GM18907 (cell line): Measurements from ENCODE around the gene FDCSP.
"Not testable (repeated sequence)": the region's sequence is repeated elsewhere in the genome, so short reads cannot be mapped to it uniquely, and the experiment has no call there.

Experiments
- ATAC-seq: cut with Tn5 transposase; IDR thresholded peaks from one replicate; pipeline ENCODE4 v1.9.1; 2021; ENCODE audit warnings: mild to moderate bottlenecking, moderate library complexity; ENCODE audit not compliant: unreplicated experiment

Gene FDCSP

DNA sequence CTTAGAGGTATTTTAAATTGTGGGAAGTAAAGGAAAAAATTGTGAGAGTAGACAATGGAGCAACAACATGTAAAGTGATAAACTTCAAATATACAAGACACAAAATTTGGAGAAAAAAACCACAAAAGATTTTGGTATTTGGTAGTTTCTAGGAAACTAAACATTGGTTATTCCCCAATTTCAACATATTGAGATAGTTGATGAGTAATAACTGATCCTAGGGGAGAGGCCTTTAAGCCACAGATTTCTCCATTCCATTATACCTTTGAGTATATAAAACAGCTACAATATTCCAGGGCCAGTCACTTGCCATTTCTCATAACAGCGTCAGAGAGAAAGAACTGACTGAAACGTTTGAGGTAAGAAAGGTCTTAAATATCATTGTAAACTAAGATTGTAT, at the start of gene FDCSP:
Gene FDCSP (plus strand): TSS at position 301 of the 400 bp plus-strand sequence. CDS start 5,071 bp downstream, outside the sequence.
- no peak for ATAC-seq

DNA sequence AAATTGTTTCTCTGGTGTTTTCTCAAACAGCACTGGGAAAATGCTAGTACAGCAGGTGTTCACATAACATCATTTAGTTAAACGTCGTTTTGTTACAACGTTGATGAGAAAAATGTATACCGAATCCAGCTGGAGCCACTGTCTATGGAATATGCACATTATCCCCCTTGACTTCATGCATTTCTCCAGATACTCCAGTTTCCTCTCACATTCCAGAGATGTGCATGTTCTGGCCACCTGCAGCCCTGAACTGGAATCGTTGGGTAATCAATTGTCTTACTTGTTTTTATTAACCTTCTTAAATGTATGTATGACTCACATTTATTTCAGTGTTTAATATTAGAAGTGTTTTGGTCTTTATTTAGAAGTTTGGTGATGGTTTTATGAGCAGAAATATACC, 48.8 kb upstream of the FDCSP start:
- ATAC-seq, result no peak

DNA sequence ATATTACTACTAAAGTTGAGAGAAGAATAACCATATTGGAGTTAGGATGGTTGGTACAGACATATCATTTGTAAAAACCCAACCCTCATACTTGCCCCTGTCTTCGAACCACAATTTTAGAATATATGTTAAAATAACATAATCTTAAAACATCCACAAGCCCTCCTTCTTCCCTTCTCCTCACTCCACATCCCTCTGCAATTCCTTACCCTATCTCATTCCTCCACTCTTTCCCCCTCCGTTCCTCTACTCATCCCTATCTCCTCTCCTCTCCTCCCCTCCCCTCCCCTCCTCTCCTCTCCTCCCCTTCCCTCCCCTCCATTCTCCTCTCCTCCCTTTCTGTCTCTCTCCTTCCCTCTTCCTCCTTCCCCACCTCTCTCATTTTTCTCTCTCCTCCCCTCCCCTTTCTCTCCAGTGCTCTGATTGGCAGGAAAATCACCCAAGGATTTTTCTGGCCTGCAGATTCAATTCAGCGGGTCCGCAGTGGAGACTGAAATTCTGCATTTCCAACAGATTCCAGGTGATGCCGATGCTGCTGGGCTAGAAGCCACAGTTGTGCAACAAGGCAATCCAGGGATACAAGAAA, 47.8 kb upstream of the FDCSP start:
- ATAC-seq, result no peak

DNA sequence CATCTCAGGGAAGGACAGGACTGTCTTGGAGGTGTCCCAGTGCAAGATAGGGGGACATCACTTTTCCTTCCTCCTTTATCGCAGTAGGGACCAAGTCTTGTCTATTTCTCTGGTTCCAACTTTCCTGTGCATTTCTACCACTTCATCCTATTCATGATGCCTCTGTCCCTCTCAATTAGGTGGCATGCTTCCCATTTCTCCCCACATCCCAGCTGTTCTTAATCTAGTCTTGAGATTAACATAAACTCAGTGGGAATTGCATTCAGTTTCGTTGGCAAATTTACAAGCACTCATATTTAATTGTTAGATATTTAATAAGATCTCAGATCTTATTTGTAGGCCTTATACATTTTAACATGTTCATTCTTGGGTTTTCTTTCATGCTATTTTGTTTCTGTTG, 46.1 kb upstream of the FDCSP start:
- no peak for ATAC-seq

DNA sequence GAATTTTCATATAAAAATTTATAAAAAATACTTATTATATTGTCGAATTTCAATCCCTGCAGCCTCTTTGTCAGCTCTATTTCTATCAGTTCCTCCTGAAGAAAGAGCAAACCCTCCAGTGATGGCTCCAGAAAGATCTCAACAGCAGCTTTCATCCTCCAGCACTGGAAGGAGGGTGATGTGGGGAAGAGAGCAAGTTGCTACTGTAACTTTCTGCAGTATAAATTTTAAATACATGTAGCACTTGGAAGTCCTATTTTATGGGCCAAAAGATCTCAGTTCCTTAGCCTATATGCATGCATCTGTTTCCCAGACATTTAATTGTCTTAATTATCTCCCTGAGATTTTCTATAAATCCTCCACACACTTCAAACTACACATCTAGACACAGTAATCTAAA, 44.1 kb upstream of the FDCSP start:
- no peak for ATAC-seq

DNA sequence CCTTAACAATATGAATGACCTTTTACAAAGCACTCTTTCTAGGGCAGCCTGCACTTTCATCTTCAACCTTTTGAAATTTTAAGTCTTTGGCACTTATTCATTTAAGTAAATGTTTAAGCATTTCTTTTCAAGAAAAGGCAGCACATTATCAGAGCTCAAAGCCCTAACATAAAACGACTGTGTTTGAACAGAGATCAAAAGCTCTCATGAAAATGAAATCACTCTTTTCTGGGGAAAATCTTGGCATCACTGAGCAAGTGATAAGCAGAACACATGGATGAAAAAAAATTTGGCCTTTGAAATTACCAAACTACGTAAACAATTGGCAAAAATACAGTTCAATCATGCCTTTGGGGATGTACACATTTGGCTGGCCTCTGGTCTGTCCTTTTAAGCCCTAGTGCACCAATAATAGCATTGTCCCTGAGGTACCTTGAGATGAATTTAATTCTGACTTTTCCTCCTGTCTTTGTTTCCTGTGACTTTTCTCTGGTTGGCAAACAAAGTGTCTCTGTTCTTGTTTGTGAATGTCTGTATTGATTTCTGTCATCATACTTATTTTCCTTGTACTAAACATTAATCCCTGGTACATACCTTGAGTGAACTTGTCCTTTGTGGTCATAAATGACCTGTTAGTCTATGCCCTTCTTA, 43.3 kb upstream of the FDCSP start:
- ATAC-seq, result no peak

DNA sequence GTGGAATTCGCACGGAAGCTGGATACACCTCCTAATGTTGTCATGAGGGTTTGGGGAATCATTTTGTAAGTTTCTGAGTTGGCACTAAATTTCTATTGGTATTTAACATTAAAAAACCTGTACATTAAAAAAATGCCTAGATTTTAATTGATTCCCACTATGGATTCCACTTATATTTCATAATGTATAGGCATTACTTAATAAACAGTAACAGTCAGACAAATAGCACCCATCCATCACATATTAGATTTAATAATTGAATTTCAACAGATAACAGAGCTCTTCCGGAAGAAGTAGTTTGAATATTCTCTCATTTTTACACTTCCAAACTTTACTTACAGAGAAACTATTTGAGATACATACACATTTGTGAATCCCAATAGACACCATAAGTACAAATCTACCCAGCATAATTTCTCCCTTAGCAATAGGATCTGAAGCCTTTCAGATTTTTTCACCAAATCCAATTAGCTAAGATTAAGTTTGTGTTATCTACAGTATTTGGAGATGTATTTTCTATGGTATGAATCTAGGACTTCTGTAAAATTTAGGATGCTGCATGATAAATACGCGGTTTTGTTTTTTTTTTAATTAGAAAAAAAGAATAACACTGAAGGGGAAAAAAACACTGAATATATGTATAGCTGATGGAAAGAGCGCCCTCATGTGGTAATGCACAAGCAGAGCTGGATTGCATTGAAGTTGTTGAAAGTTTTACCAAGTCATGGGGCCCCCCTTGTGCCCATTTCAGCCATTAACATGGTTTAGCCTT, 42.6 kb upstream of the FDCSP start:
- peak; percentile 92 for ATAC-seq

DNA sequence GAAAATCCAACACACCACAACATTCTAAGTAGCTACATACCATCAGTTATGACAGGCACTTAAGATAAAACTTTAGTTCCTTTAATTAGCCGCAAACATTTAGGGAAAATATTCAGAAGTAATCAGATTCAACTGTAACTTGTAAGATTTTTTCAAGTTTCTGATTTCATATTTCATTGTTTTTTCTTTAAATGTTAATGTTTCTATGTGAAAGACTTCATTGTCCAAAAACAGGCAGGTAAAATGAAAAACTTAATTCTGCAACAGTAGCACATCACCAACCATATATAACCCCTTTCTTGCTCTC, 42.0 kb upstream of the FDCSP start:
- ATAC-seq, result no peak

DNA sequence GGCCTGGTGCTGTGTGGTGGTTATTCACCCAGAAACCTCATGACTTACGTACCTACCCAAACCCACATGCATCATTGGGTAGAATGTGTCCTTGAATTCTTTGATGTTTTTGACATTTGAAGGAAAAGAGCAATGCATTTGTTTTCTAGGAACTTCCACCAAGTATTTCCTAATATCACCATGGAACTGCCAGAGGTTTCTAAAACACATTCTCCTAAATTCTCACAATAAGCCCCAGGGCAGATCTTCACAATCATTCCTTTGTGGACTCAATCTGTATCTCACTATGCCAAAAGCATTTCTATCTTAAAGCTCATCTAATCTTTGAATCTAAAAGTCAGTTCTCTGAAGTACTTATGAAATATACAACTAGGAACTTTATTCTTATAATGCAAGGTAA, 38.7 kb upstream of the FDCSP start:
- ATAC-seq, result no peak

DNA sequence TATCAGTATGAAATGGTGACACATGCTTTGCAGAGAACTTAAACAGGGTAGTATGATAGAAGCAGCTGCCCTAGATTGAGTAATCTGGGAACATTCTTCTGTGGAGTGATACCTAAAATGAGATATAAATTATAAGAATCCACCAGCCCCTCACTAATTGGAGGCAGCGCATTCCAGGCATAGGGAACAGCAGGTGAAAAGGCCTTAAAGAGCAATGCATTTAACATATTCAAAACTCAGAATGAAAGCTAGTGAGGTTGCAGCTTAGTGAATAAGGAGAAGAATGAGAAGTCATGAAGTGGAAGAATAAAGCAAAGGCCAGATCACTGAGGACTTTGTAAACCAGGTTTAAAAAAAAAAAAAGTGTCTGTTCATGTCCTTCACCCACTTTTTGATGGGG, 35.3 kb upstream of the FDCSP start:
- ATAC-seq, result no peak

DNA sequence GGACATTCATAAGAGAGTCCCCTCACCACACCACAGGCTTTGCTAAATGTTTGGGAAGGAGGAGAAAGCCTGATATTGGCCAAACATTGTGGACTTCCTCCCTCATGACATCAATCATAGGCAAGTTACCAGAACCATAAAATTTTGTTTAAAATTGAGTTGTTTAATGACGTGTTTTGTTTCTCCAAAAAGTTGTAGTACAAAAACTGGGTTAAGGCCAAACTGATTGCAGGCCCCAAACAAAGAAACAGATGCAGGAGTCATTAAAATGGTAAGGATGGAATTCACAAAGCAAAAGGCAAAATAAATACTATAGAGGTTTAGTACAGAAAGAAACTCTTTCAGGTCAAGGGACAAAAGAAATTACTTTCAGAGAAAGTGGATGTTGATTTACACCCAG, 34.3 kb upstream of the FDCSP start:
- ATAC-seq, result no peak

DNA sequence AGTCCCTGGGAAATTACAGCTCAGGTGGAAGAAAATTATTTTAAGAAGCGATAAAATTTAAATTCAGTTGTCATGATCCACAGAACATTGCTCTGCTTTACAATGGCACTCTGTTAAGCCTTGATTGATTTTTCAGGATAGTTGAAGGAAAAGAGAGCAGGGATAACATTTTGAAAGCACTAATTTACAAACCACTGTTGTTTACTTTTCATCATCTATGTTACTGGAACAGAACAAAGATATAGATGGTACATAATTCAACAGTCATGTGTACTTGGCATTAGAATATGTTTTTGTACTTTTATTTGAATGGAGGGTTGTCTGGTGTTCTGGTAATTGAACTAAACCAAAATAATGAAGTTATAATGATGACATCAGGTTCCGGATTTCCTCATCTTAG, 33.0 kb upstream of the FDCSP start:
- ATAC-seq, result no peak

DNA sequence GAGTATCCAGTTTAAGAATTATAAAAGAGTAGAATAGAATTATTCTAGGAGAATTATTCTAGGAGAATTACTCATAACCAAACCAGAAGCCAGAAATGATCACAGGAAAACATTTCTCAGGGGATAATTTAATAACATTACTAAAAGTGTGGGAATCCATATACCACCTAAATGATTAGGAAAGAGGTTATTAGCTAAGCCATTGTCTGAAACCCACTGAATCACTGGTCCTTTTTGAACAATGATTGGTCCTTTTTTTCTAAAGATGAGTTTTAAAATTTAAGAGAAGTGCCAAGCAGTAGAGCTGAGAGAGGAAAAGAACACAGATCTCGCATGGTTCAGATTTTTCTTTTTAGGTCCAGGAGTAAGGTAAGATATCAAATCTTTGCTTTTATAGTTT, 30.5 kb upstream of the FDCSP start, which contains the start of gene ODAM:
Gene ODAM (plus strand): TSS at position 301 of the 400 bp plus-strand sequence. CDS start 819 bp downstream, outside the sequence.
- ATAC-seq, result no peak

DNA sequence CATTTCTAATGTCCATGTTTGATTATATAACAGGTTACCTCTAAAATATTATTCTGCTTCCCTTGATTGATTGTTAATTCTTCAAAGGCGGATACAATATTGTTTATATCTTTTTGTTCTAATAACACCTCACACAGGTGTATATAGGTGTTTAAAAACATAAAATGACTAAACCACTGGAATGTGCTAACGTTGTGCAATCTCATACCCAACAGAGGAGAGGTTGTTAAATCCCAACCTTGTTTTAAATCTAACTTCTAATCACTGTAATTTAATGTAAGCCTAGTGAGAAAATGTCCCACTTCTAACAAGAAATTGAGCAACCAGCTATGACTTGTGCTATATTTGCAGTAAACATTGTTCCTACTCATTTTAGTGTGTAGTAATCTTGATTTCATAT, 29.1 kb upstream of the FDCSP start:
- no peak for ATAC-seq

DNA sequence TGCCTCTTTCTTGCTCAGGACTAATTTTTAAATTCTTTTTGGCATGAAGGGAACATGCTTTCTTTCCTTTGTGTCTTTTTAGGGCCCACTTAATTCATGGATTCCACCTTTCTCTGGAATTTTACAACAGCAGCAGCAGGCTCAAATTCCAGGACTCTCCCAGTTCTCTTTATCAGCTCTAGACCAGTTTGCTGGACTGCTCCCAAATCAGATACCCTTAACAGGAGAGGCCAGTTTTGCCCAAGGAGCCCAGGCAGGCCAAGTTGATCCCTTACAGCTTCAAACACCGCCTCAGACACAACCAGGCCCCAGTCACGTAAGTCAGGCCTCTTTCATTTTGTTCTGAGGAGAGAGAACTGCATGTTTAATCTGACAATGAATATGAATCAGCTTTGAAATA, 28.1 kb upstream of the FDCSP start:
- no peak for ATAC-seq

DNA sequence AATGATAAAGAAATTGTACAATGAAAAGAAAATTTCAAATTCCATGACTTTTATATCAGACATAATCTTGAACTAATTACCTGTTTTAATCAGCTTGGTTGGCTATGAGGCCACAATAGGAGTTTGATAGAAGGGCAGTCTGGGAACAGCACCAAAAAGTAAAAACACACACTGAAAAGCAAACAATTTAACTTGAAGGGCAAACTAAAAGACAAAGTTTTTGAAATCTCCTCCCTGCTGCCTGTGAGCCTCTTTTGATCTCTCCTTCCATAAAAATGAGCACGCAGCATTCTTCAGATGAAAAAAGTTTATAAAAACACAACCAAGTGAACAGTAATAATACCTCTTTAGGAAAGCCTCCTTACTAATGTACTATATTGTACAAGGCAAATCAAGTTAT, 22.3 kb upstream of the FDCSP start:
- ATAC-seq, result no peak

DNA sequence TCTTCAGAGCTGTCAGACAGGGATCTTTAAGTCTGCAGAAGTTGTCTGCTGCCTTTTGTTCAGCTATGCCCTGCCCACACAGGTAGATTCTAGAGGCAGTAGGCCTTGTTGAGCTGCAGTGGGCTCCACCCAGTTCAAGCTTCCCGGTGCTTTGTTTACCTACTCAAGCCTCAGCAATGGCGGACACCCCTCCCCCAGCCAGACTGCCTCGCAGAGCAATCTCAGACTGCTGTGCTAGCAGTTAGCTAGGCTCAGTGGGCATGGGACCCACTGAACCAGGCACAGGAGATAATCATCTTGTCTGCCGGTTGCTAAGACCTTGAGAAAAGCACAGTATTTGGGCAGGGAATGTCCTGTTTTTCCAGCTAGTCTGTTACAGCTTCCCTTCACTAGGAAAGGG, 13.2 kb upstream of the FDCSP start:
- not testable (repeated sequence) for ATAC-seq

DNA sequence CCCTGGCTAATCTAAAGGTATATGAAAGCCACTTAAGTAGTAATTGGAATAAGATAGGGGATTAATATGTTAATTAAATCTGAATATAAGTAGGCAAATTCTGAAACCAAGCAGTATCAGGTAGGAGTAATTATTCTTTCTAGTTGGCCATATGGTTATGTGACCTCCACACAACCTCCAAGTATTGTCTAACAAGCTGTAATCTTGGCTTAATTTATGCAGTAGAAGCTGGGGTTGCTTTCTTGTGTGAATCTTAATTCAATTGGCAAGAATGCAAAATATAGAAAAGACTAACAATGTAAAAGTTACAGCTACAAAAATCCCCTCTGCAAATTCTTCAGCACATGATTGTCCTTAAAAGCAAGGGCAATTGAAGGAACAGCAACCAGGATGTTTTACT, 9.8 kb upstream of the FDCSP start:
- not testable (repeated sequence) for ATAC-seq

DNA sequence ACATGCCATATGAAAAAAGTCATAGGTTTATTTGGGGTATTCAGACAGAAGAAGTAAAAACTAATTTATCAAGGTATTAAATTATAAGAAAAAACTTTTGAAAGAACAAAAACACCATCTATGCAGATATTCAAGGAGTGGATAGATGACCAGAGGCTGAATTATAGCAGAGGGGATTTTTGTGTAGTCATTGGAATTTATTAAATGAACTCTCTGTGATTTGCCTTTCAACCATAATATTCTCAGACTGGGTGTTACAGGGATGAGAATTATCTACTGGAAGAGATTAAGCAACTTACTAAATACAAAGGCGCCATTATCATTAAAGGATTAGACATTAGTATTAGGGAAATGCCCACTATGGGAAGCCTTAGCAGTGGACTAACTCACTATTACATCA, 9.4 kb upstream of the FDCSP start:
- not testable (repeated sequence) for ATAC-seq

DNA sequence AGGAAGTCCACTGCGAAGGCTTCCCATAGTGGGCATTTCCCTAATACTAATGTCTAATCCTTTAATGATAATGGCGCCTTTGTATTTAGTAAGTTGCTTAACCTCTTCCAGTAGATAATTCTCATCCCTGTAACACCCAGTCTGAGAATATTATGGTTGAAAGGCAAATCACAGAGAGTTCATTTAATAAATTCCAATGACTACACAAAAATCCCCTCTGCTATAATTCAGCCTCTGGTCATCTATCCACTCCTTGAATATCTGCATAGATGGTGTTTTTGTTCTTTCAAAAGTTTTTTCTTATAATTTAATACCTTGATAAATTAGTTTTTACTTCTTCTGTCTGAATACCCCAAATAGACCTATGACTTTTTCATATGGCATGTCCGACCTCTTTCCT, 4.5 kb upstream of the FDCSP start:
- not testable (repeated sequence) for ATAC-seq

DNA sequence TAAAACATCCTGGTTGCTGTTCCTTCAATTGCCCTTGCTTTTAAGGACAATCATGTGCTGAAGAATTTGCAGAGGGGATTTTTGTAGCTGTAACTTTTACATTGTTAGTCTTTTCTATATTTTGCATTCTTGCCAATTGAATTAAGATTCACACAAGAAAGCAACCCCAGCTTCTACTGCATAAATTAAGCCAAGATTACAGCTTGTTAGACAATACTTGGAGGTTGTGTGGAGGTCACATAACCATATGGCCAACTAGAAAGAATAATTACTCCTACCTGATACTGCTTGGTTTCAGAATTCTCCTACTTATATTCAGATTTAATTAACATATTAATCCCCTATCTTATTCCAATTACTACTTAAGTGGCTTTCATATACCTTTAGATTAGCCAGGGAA, 4.1 kb upstream of the FDCSP start:
- not testable (repeated sequence) for ATAC-seq

DNA sequence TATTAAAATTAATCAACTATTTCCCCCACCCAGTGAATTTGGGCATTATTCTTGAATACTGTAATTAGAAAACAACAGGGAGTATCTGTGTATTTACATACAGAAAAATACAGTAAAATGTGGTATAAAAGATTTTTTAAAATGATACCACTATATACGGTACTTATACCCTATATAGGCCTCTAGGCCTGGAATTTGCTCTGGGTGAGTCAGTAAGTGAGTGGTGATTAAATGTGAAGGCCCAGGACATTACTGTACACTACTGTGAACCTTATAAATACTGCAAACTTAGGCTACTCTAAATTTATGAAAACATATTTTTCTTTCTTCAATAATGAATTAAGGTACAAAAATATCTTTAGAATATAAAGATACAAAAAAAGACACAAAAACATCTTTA, 10.2 kb downstream of the FDCSP start:
- no peak for ATAC-seq
